ENCODE data around the gene NEK1.

- TF ChIP-seq CTCF (IDR thresholded peaks at IDR 0.05) (no peak), TEAD4 (IDR thresholded peaks at IDR 0.05; ENCODE audit: borderline replicate concordance, insufficient read depth) (no peak), POLR2AphosphoS5 (IDR thresholded peaks at IDR 0.05; ENCODE audit: low read depth, low read length) (no peak)
Observed at GRCh38 chr4:169418846-169419245, 193.5 kb downstream of the NEK1 start.
